H1 (cell line): Measurements from ENCODE around the gene ZNF155. TPM values are rescaled to one million over a fixed set of nuclear protein-coding genes. Genes with fewer than 3 reads are reported as not detected.

Experiments
- BCL11A ChIP-seq, 2 experiments: IDR thresholded peaks; one replicate each; pipeline ENCODE4 v1.6.1; 2011; ENCODE audit warnings: low read depth in 2 of 2, low read length in 2 of 2, mild to moderate bottlenecking in 2 of 2
- CHD1 ChIP-seq: IDR thresholded peaks from 2 replicates; pipeline ENCODE4 v1.6.1; 2012; ENCODE audit warnings: low read depth, low read length, improper control_type of control experiment
- EGR1 ChIP-seq: IDR thresholded peaks from 2 replicates; pipeline ENCODE4 v1.6.1; 2011; ENCODE audit warnings: low read depth, low read length, borderline replicate concordance
- FOSL1 ChIP-seq: IDR thresholded peaks from 2 replicates; pipeline ENCODE4 v1.6.1; 2011; ENCODE audit warnings: mild to moderate bottlenecking, low read depth, low read length, moderate library complexity; ENCODE audit not compliant: insufficient read depth
- HDAC2 ChIP-seq, 2 experiments: fragments of 300-600 bp in 1 of 2; sonication (generic) in 1 of 2; IDR thresholded peaks; 2 replicates each; pipeline ENCODE4 v1.6.1; 2011 to 2012; ENCODE audit warnings: low read depth in 2 of 2, low read length in 2 of 2, mild to moderate bottlenecking in 2 of 2, moderate library complexity in 2 of 2, borderline replicate concordance in 1 of 2, inconsistent platforms in 1 of 2
- KDM1A ChIP-seq: fragments of 200-600, 300-600 bp; sonication (generic); IDR thresholded peaks from 2 replicates; pipeline ENCODE4 v1.7.1; 2016; ENCODE audit warnings: mild to moderate bottlenecking, low read length, borderline replicate concordance
- RBBP5 ChIP-seq: IDR thresholded peaks from 2 replicates; pipeline ENCODE4 v1.7.1; 2012; ENCODE audit warnings: low read depth, mild to moderate bottlenecking, inconsistent platforms, low read length, moderate library complexity, borderline replicate concordance
- RFX5 ChIP-seq: IDR thresholded peaks from 2 replicates; pipeline ENCODE4 v1.6.1; 2011; ENCODE audit warnings: low read depth, low read length, improper control_type of control experiment, borderline replicate concordance
- SAP30 ChIP-seq: fragments of 300-600 bp; sonication (generic); IDR thresholded peaks from 2 replicates; pipeline ENCODE4 v1.7.1; 2012; ENCODE audit warnings: low read length, moderate library complexity, mild to moderate bottlenecking, inconsistent platforms; ENCODE audit not compliant: insufficient read depth, insufficient replicate concordance
- SIN3A ChIP-seq, 2 experiments: IDR thresholded peaks in 1 of 2; conservative IDR thresholded peaks in 1 of 2; 2 replicates each; pipeline ENCODE4 v1.6.1; 2011 to 2012; ENCODE audit warnings: low read length in 2 of 2, improper control_type of control experiment in 1 of 2, low read depth in 1 of 2, mild to moderate bottlenecking in 1 of 2
- SIRT6 ChIP-seq: IDR thresholded peaks from one replicate; pipeline ENCODE4 v1.7.1; 2012; ENCODE audit warnings: low read length, inconsistent platforms
- SP2 ChIP-seq: IDR thresholded peaks from 2 replicates; pipeline ENCODE4 v1.6.1; 2012; ENCODE audit warnings: mild to moderate bottlenecking, low read length, inconsistent platforms
- SUZ12 ChIP-seq: fragments of 200-600 bp; sonication (generic); IDR thresholded peaks from 2 replicates; pipeline ENCODE4 v1.6.1; 2012; ENCODE audit warnings: mild to moderate bottlenecking, inconsistent platforms, low read length, moderate library complexity, mixed read lengths
- TAF7 ChIP-seq: optimal IDR thresholded peaks from 2 replicates; pipeline ENCODE3; 2011; ENCODE audit warnings: low read depth, mild to moderate bottlenecking, inconsistent platforms, low read length, moderate library complexity, borderline replicate concordance
- TBP ChIP-seq: IDR thresholded peaks from 2 replicates; pipeline ENCODE4 v1.6.1; 2011; ENCODE audit warnings: low read depth, low read length, improper control_type of control experiment
- polyA plus RNA-seq, 7 experiments: library from polyadenylated mRNA; depleted of rRNA in 3 of 7; stranded (reverse) in 5 of 7; unstranded in 2 of 7; fragments of >200 nt in 5 of 7; fragments of 200-250 nt in 2 of 7; gene quantifications; 1 replicate in 5 of 7; 2 replicates in 1 of 7; 4 replicates in 1 of 7; pipeline versions ENCODE4 v1.2.1 to v1.2.3, GENCODE V29; 2011 to 2013; ENCODE audit warnings: missing spikeins in 2 of 7, mixed read lengths in 2 of 7
- total RNA-seq: library from RNA; stranded (reverse); fragmentation: NEBNext Ultra II Directional; extraction: Animal tissue kit (Norgen Biotek cat#: 25700); gene quantifications from 2 replicates; pipeline ENCODE4 v1.2.1, GENCODE V29; 2021
- TF ChIP-seq, protein P1 (sequence below): IDR thresholded peaks from 2 replicates; pipeline ENCODE4 v1.6.1; 2012; ENCODE audit warnings: low read length, inconsistent platforms
- TF ChIP-seq, protein P2 (sequence below), 3 experiments: IDR thresholded peaks; 1 replicate in 2 of 3; 2 replicates in 1 of 3; pipeline versions ENCODE4 v1.5.1 to v1.6.1; 2011; ENCODE audit warnings: low read length in 3 of 3, mild to moderate bottlenecking in 3 of 3, inconsistent platforms in 2 of 3, low read depth in 1 of 3, moderate library complexity in 1 of 3; ENCODE audit not compliant: insufficient read depth in 1 of 3; ENCODE audit errors: control extremely low read depth in 1 of 3
- TF ChIP-seq, protein P3 (sequence below): IDR thresholded peaks from 2 replicates; pipeline ENCODE4 v1.6.1; 2012; ENCODE audit warnings: inconsistent platforms

The ZNF155 gene
- total and polyA plus RNA-seq, 2 of the 8 experiments (the other 6 are each of a cell fraction or from before 2014, with no cell fraction given) = 3.1 to 9.0 TPM

DNA sequence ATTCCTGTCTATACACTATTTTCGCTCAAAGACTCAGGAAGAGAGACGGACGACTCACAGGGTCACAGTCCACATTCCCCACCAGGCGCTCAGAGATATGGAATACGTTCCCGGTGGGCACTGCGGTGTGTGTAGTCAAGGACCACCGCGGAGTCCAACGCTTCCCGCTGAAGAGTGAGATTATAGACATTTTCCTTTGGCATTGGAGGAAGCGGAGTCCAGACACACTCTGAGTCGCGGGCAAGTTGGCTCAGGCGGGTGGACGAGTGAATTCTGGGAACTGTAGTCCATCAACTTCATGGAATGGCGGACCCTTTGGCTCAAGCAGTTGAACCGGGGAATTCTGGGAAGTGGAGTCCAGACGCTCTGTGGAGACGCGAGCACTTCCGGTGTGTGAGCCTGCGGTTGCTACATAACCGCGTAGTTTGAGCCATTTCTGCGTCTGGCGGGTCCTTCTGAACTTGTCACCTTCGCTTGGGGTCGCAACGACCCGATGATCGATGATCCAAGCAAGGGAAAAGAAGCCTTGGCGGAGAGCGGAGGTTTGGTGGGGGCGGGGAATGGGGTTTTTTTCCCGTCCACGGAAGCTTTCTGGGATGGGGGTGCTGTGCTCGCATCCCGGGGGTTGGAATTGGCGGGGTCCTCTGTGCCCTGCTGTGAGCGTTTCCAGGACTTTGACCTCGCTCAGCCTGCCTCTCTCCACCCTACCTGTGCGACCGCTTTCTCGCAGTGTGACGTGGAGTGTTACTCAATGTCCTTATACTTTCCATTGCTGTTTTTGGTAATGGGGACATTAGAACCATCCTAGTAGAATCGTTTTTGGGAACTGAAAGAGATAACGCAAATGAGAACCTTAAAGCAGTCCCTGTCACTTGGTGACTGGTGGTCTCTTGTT lies 18.8 kb downstream of the ZNF155 start, which contains the start of gene ZNF230 (continued):
- TF ChIP-seq, protein P1, sequence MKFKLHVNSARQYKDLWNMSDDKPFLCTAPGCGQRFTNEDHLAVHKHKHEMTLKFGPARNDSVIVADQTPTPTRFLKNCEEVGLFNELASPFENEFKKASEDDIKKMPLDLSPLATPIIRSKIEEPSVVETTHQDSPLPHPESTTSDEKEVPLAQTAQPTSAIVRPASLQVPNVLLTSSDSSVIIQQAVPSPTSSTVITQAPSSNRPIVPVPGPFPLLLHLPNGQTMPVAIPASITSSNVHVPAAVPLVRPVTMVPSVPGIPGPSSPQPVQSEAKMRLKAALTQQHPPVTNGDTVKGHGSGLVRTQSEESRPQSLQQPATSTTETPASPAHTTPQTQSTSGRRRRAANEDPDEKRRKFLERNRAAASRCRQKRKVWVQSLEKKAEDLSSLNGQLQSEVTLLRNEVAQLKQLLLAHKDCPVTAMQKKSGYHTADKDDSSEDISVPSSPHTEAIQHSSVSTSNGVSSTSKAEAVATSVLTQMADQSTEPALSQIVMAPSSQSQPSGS = no peak
- no peak for TF ChIP-seq TAF7
- TF ChIP-seq, protein P2, sequence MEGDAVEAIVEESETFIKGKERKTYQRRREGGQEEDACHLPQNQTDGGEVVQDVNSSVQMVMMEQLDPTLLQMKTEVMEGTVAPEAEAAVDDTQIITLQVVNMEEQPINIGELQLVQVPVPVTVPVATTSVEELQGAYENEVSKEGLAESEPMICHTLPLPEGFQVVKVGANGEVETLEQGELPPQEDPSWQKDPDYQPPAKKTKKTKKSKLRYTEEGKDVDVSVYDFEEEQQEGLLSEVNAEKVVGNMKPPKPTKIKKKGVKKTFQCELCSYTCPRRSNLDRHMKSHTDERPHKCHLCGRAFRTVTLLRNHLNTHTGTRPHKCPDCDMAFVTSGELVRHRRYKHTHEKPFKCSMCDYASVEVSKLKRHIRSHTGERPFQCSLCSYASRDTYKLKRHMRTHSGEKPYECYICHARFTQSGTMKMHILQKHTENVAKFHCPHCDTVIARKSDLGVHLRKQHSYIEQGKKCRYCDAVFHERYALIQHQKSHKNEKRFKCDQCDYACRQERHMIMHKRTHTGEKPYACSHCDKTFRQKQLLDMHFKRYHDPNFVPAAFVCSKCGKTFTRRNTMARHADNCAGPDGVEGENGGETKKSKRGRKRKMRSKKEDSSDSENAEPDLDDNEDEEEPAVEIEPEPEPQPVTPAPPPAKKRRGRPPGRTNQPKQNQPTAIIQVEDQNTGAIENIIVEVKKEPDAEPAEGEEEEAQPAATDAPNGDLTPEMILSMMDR (IDR thresholded peaks at IDR 0.05; ENCODE audit: control extremely low read depth in 1 of 3, insufficient read depth in 1 of 3, low read depth in 1 of 3, low read length in 3 of 3) = no peak
- TF ChIP-seq SP2 = no peak
- TF ChIP-seq RBBP5 = peak; percentile 36; the same call in 1 of the 2 replicates
- no peak for TF ChIP-seq HDAC2 (IDR thresholded peaks at IDR 0.05; ENCODE audit: borderline replicate concordance in 1 of 2, low read depth in 2 of 2, low read length in 2 of 2)
- 0 out of 2 replicates have a peak, but pooled peaks have one; percentile 11 for TF ChIP-seq TBP
- TF ChIP-seq CHD1 = no peak
- TF ChIP-seq SUZ12 = no peak
- TF ChIP-seq KDM1A = no peak
- TF ChIP-seq RFX5 = no peak
- TF ChIP-seq FOSL1 = no peak
- no peak for TF ChIP-seq SIRT6
- peak in 1 of 2 experiments; percentile 64; a peak in 1 of 4 replicates for TF ChIP-seq SIN3A (conservative IDR thresholded peaks at IDR 0.05 in 1 of 2, IDR thresholded peaks at IDR 0.05 in 1 of 2; ENCODE audit: low read depth in 1 of 2, low read length in 2 of 2)
- TF ChIP-seq, protein P3, sequence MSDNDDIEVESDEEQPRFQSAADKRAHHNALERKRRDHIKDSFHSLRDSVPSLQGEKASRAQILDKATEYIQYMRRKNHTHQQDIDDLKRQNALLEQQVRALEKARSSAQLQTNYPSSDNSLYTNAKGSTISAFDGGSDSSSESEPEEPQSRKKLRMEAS = no peak
- no peak for TF ChIP-seq BCL11A (IDR thresholded peaks at IDR 0.05; ENCODE audit: low read depth in 2 of 2, low read length in 2 of 2)
- no peak for TF ChIP-seq EGR1
- TF ChIP-seq SAP30 = no peak
